ENCODE measurements around the gene GALK1.
A peak's percentile ranks its signal among the peaks of the same experiment; 100 is the strongest.
"Not testable (repeated sequence)": the region's sequence is repeated elsewhere in the genome, so short reads cannot be mapped to it uniquely, and the experiment has no call there.

The GALK1 gene

GRCh38 chr17:75784473-75785015, 19.6 kb upstream of the GALK1 start, which contains the start of gene UNK:
TSS of gene UNK (plus strand) at chr17:75784806. CDS start at chr17:75784881, 75 bp downstream.
- peak; percentile 78 to 99 (median 97) for DNase-seq

GRCh38 chr17:75783803-75784472, 18.9 kb upstream of the GALK1 start:
- peak in 10 of 56 donors; percentile 29 to 73 (median 58) for DNase-seq

GRCh38 chr17:75783069-75783783, 18.2 kb upstream of the GALK1 start:
- no peak for DNase-seq

- DNase-seq, result no peak
Observed at GRCh38 chr17:75779987-75780889, 15.2 kb upstream of the GALK1 start.

GRCh38 chr17:75779250-75779986, 14.4 kb upstream of the GALK1 start:
- DNase-seq, result peak; percentile 49 to 99 (median 96)

- DNase-seq, result peak in 1 of 56 donors; percentile 56
Observed at GRCh38 chr17:75778861-75779249, 13.9 kb upstream of the GALK1 start.

GRCh38 chr17:75778066-75778860, 13.3 kb upstream of the GALK1 start:
- not testable (repeated sequence) for DNase-seq

- no peak for DNase-seq
Observed at GRCh38 chr17:75777296-75777922, 12.4 kb upstream of the GALK1 start.

- peak in 2 of 56 donors; percentile 26 to 28 for DNase-seq
Observed at GRCh38 chr17:75776386-75777295, 11.6 kb upstream of the GALK1 start.

- DNase-seq, result no peak
Observed at GRCh38 chr17:75774991-75775668, 10.1 kb upstream of the GALK1 start.

- DNase-seq, result no peak
Observed at GRCh38 chr17:75774471-75774990, 9.5 kb upstream of the GALK1 start.

GRCh38 chr17:75773808-75774470, 8.9 kb upstream of the GALK1 start:
- no peak for DNase-seq

GRCh38 chr17:75773121-75773807, 8.3 kb upstream of the GALK1 start:
- DNase-seq, result no peak

- DNase-seq, result no peak
Observed at GRCh38 chr17:75771334-75772281, 6.6 kb upstream of the GALK1 start.

- DNase-seq, result no peak
Observed at GRCh38 chr17:75769536-75769935, 4.5 kb upstream of the GALK1 start.

Data from amygdala (tissue), 56 donors.